Erythroblast (primary cell): ENCODE results near the gene PIK3R6.

Source experiments
- GATA1 ChIP-seq: IDR thresholded peaks from 2 replicates; pipeline ENCODE4 v1.6.1; 2011; ENCODE audit warnings: low read depth, mild to moderate bottlenecking, control low read depth, low read length, moderate library complexity
- POLR2A ChIP-seq: IDR thresholded peaks from 2 replicates; pipeline ENCODE4 v1.6.1; 2011; ENCODE audit warnings: mild to moderate bottlenecking, low read length

DNA sequence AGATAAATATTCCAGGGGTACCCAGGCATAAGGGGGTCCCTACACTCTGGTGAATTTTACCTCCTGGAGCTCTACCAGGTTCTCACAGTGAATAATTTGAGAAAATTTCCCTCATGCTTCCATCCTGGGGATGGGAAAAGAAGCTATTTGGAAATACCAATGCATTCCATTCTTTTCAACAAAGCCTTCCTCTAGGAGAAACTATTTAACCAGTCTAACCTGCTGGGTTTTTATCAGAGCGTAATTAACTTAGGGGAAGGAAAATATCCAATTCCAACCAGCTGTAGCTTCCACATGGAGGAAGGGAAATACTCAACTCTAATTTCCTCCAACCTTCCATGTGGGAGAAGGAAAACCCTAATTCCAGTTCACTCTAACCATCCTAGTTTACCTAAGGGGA is 85.3 kb downstream of the PIK3R6 start:
- no peak for TF ChIP-seq POLR2A
- TF ChIP-seq GATA1: no peak
